H9 (cell line): Measurements from ENCODE around the gene ROM1. TPM values are rescaled to one million over a fixed set of nuclear protein-coding genes. Genes with fewer than 3 reads are reported as not detected.
"Not testable (repeated sequence)": the region's sequence is repeated elsewhere in the genome, so short reads cannot be mapped to it uniquely, and the experiment has no call there.

ENCODE experiments used
- DNase-seq: peaks from one replicate; pipeline ENCODE4 v3.0.0-alpha.2; 2017
- H2AFZ ChIP-seq: one replicate; pipeline ENCODE4 v1.6.1; 2013; ENCODE audit warnings: mild to moderate bottlenecking, low read length, control low read depth, moderate library complexity
- H2AK5ac ChIP-seq: 2 replicates; pipeline ENCODE4 v1.6.1; 2013; ENCODE audit warnings: low read length, control low read depth, mixed read lengths; ENCODE audit not compliant: insufficient read length
- H2BK120ac ChIP-seq: one replicate; pipeline ENCODE4 v1.6.1; 2013; ENCODE audit warnings: low read depth, mild to moderate bottlenecking, low read length, control low read depth, inconsistent platforms; ENCODE audit not compliant: poor library complexity, severe bottlenecking
- H2BK12ac ChIP-seq: 2 replicates; pipeline ENCODE4 v1.6.1; 2013; ENCODE audit warnings: low read length, control low read depth, mixed read lengths, low read depth; ENCODE audit not compliant: insufficient read length
- H2BK15ac ChIP-seq: 2 replicates; pipeline ENCODE4 v1.6.1; 2013; ENCODE audit warnings: low read depth, low read length, control low read depth
- H2BK20ac ChIP-seq: one replicate; pipeline ENCODE4 v1.6.1; 2013; ENCODE audit warnings: low read depth, mild to moderate bottlenecking, low read length, control low read depth, inconsistent platforms; ENCODE audit not compliant: poor library complexity, severe bottlenecking
- H2BK5ac ChIP-seq: 2 replicates; pipeline ENCODE4 v1.6.1; 2013; ENCODE audit warnings: low read length, control low read depth, mixed read lengths; ENCODE audit not compliant: insufficient read length
- H3K14ac ChIP-seq: 2 replicates; pipeline ENCODE4 v1.6.1; 2013; ENCODE audit warnings: low read length, control low read depth; ENCODE audit not compliant: insufficient read depth
- H3K18ac ChIP-seq: 2 replicates; pipeline ENCODE4 v1.6.1; 2013; ENCODE audit warnings: low read depth, mild to moderate bottlenecking, mixed read lengths, low read length, control low read depth; ENCODE audit not compliant: insufficient read length
- H3K23ac ChIP-seq: 2 replicates; pipeline ENCODE4 v1.6.1; 2013; ENCODE audit warnings: low read length, control low read depth, mixed read lengths, low read depth; ENCODE audit not compliant: insufficient read length
- H3K23me2 ChIP-seq: 2 replicates; pipeline ENCODE4 v1.6.1; 2013; ENCODE audit warnings: low read depth, mild to moderate bottlenecking, mixed read lengths, low read length, control low read depth; ENCODE audit not compliant: insufficient read length, poor library complexity, severe bottlenecking
- H3K27ac ChIP-seq: 2 replicates; pipeline ENCODE4 v1.5.1; 2013; ENCODE audit warnings: low read length, control low read depth, mixed read lengths, low read depth; ENCODE audit not compliant: insufficient read length
- H3K27me3 ChIP-seq: 2 replicates; pipeline ENCODE4 v1.6.1; 2013; ENCODE audit warnings: low read length, control low read depth, inconsistent platforms; ENCODE audit not compliant: insufficient read depth
- H3K4ac ChIP-seq: 2 replicates; pipeline ENCODE4 v1.6.1; 2013; ENCODE audit warnings: low read depth, mild to moderate bottlenecking, control low read depth, inconsistent platforms, low read length, moderate library complexity
- H3K4me1 ChIP-seq: 2 replicates; pipeline ENCODE4 v1.6.1; 2013; ENCODE audit warnings: low read length, control low read depth, inconsistent platforms; ENCODE audit not compliant: insufficient read depth
- H3K4me2 ChIP-seq: 2 replicates; pipeline ENCODE4 v1.6.1; 2013; ENCODE audit warnings: low read length, control low read depth, mixed read lengths; ENCODE audit not compliant: insufficient read length, insufficient read depth
- H3K56ac ChIP-seq: 2 replicates; pipeline ENCODE4 v1.6.1; 2013; ENCODE audit warnings: low read depth, mild to moderate bottlenecking, mixed read lengths, low read length, control low read depth; ENCODE audit not compliant: insufficient read length
- H3K79me1 ChIP-seq: 2 replicates; pipeline ENCODE4 v1.6.1; 2013; ENCODE audit warnings: low read depth, mild to moderate bottlenecking, moderate library complexity, low read length, control low read depth, inconsistent platforms; ENCODE audit not compliant: insufficient read depth, poor library complexity, severe bottlenecking
- H3K79me2 ChIP-seq: 2 replicates; pipeline ENCODE4 v1.6.1; 2013; ENCODE audit warnings: low read length, control low read depth, inconsistent platforms; ENCODE audit not compliant: insufficient read depth
- H3K9ac ChIP-seq: 2 replicates; pipeline ENCODE4 v1.6.1; 2013; ENCODE audit warnings: low read length, control low read depth, mixed read lengths; ENCODE audit not compliant: insufficient read length; ENCODE audit errors: extremely low read depth
- H3K9me3 ChIP-seq: one replicate; pipeline ENCODE4 v1.6.1; 2013; ENCODE audit warnings: low read depth, low read length, inconsistent platforms; ENCODE audit not compliant: control insufficient read depth
- H3T11ph ChIP-seq: one replicate; pipeline ENCODE4 v1.6.1; 2013; ENCODE audit warnings: mild to moderate bottlenecking, low read length, control low read depth, inconsistent platforms
- H4K20me1 ChIP-seq: one replicate; pipeline ENCODE4 v1.6.1; 2013; ENCODE audit not compliant: control insufficient read depth, insufficient read length, insufficient read depth
- H4K5ac ChIP-seq: 2 replicates; pipeline ENCODE4 v1.6.1; 2013; ENCODE audit warnings: low read depth, mild to moderate bottlenecking, mixed read lengths, low read length, control low read depth; ENCODE audit not compliant: insufficient read length
- H4K8ac ChIP-seq: replicated peaks from 2 replicates; pipeline ENCODE4 v1.6.1; 2013; ENCODE audit warnings: low read length, control low read depth, mixed read lengths, low read depth; ENCODE audit not compliant: insufficient read length
- H4K91ac ChIP-seq: 2 replicates; pipeline ENCODE4 v1.6.1; 2013; ENCODE audit warnings: low read depth, mild to moderate bottlenecking, moderate library complexity, mixed read lengths, low read length, control low read depth; ENCODE audit not compliant: insufficient read length
- H3K27ac Mint-ChIP-seq, 3 experiments: 2 replicates in 2 of 3; 3 replicates in 1 of 3; pipeline ENCODE4 v1.8.0; 2020 to 2021; ENCODE audit warnings: mixed read lengths in 3 of 3, mild to moderate bottlenecking in 1 of 3, moderate library complexity in 1 of 3
- H3K27me3 Mint-ChIP-seq: 2 replicates; pipeline ENCODE4 v1.8.0; 2021; ENCODE audit warnings: low read depth, mild to moderate bottlenecking, moderate library complexity, mixed read lengths
- H3K36me3 Mint-ChIP-seq, 3 experiments: 2 replicates in 2 of 3; 3 replicates in 1 of 3; pipeline ENCODE4 v1.8.0; 2020 to 2021; ENCODE audit warnings: low read depth in 3 of 3, mixed read lengths in 3 of 3; ENCODE audit not compliant: insufficient read depth in 1 of 3
- H3K4me1 Mint-ChIP-seq, 2 experiments: 2 replicates each; pipeline ENCODE4 v1.8.0; 2020; ENCODE audit warnings: mixed read lengths in 2 of 2
- H3K4me3 Mint-ChIP-seq, 2 experiments: 2 replicates in 1 of 2; 3 replicates in 1 of 2; pipeline ENCODE4 v1.8.0; 2020 to 2021; ENCODE audit warnings: mild to moderate bottlenecking in 2 of 2, mixed read lengths in 2 of 2, moderate library complexity in 1 of 2
- H3K9me3 Mint-ChIP-seq, 2 experiments: 2 replicates in 1 of 2; 3 replicates in 1 of 2; pipeline ENCODE4 v1.8.0; 2020; ENCODE audit warnings: mild to moderate bottlenecking in 2 of 2, mixed read lengths in 2 of 2, moderate library complexity in 1 of 2
- WGBS: extraction: QIAGEN DNeasy Blood & Tissue Kit; methylation state at CpG from one replicate; pipeline ENCODE4 v1.1.7; 2013; ENCODE audit warnings: missing lambda C conversion rate, low lambda C conversion rate, mixed read lengths; ENCODE audit not compliant: insufficient read length; ENCODE audit errors: extremely low coverage; 5-methylcytosine and 5-hydroxymethylcytosine counted together
- total RNA-seq: library from RNA; stranded (reverse); gene quantifications from 2 replicates; pipeline ENCODE4 v1.2.1, GENCODE V29; 2021

Gene ROM1
- total RNA-seq, 1 experiment from 2014 or later: 0.79 TPM

DNA sequence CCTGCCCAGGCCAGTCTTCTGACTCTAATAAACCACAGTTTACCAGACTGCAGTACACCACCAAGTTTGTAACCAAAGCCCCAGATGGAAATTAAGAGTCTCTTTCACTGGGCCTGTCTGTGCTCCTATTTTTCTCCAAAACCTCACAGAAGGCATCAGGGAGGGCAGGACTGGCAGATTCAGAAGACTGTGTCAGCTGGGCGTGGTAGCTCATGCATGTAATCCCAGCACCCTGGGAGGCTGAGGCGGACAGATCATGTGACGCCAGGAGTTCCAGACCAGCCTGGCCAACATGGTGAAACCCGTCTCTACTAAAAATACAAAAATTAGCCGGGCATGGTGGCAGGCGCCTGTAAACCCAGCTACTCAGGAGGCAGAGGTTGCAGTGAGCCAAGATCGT, 27.7 kb upstream of the ROM1 start:
- not testable (repeated sequence) for H3K23me2 ChIP-seq, H3K27ac Mint-ChIP-seq, H2BK15ac ChIP-seq, H3T11ph ChIP-seq, H3K79me2 ChIP-seq, H2AFZ ChIP-seq, H3K9me3 Mint-ChIP-seq, H3K14ac ChIP-seq, H2BK20ac ChIP-seq, H3K9ac ChIP-seq, H3K56ac ChIP-seq, H3K27me3 ChIP-seq, H3K4me1 Mint-ChIP-seq, H2AK5ac ChIP-seq, H3K27ac ChIP-seq, H3K4me1 ChIP-seq, H2BK5ac ChIP-seq, DNase-seq, H3K4me2 ChIP-seq, H3K4ac ChIP-seq, H4K8ac ChIP-seq, H3K9me3 ChIP-seq, H2BK12ac ChIP-seq, H3K23ac ChIP-seq, H3K79me1 ChIP-seq, H3K18ac ChIP-seq, H4K20me1 ChIP-seq, H3K4me3 Mint-ChIP-seq, H3K27me3 Mint-ChIP-seq, H4K91ac ChIP-seq, H4K5ac ChIP-seq, H2BK120ac ChIP-seq
- WGBS: no CpG with 5 or more reads among the region's 7 CpGs
- H3K36me3 Mint-ChIP-seq: peaks cover 5 to 54% (median 38%) of the 10 kb centered on the region in 3 experiments; a peak in 6 of 7 replicates
